ENCODE measurements around the gene LGALS9. TPM values are rescaled to one million over a fixed set of nuclear protein-coding genes. Genes with fewer than 3 reads are reported as not detected.

The LGALS9 gene
- polyA plus RNA-seq, 3 donors: 149 to 581 (median 149) TPM

GRCh38 chr17:27605409-27605808 lies 25.6 kb upstream of the LGALS9 start:
- H3K4me2 ChIP-seq (replicated peaks; ENCODE audit: extremely low read depth, low read length, poor library complexity, severe bottlenecking): no peak overlapping the region
- no peaks in the 10 kb centered on the region for H3K4me1 ChIP-seq (ENCODE audit: control insufficient read depth in 1 of 2, insufficient read depth in 2 of 2, low read length in 2 of 2)
- Mint-ChIP-seq H3K9me3 (no peaks in the 10 kb centered on the region), H3K27me3 (ENCODE audit: low read depth in 3 of 3) (peaks cover 0 to 4% (median 2%) of the 10 kb centered on the region in 3 donors), H3K4me3 (no peak overlapping the region), H3K4me1 (peaks cover 6% of the 10 kb centered on the region), H3K36me3 (peaks cover 81 to 93% of the 10 kb centered on the region in 2 donors), H3K27ac (no peak overlapping the region)
- TF ChIP-seq CTCF (IDR thresholded peaks at IDR 0.05): no peak
- no peaks in the 10 kb centered on the region for H3K27me3 ChIP-seq (ENCODE audit: control insufficient read depth in 2 of 2, insufficient read depth in 2 of 2, low read length in 2 of 2)
- no peak for DNase-seq
- no peaks in the 10 kb centered on the region for H3K79me2 ChIP-seq (ENCODE audit: insufficient read depth, low read length)
- H3K36me3 ChIP-seq (replicated peaks in 1 of 2; ENCODE audit: control insufficient read depth in 1 of 2, insufficient read depth in 2 of 2, low read length in 2 of 2): peaks cover 78 to 89% of the 10 kb centered on the region in 2 donors
- H3K9me3 ChIP-seq (replicated peaks in 1 of 2; ENCODE audit: control insufficient read depth in 1 of 2, insufficient read depth in 1 of 2, low read length in 2 of 2): no peaks in the 10 kb centered on the region
- H3K9ac ChIP-seq (ENCODE audit: insufficient read depth, low read length, poor library complexity, severe bottlenecking): no peak overlapping the region
- H2AFZ ChIP-seq (ENCODE audit: insufficient read depth, low read depth, low read length, poor library complexity, severe bottlenecking): no peak overlapping the region
- H4K20me1 ChIP-seq (ENCODE audit: insufficient read depth, low read length): peaks cover 48% of the 10 kb centered on the region
- WGBS (ENCODE audit: insufficient coverage): 99% methylated on average over 23 of the region's 25 CpGs
- H3K27ac ChIP-seq (ENCODE audit: low read depth in 1 of 2, low read length in 2 of 2): no peak overlapping the region
- H3K4me3 ChIP-seq (replicated peaks in 1 of 3; ENCODE audit: low read depth in 2 of 3, low read length in 3 of 3): no peak overlapping the region
- intact Hi-C loops (cut with micrococcal nuclease): no loop called here

GRCh38 chr17:27607521-27608091 lies 23.4 kb upstream of the LGALS9 start:
- no peak overlapping the region for H3K9ac ChIP-seq (ENCODE audit: insufficient read depth, low read length, poor library complexity, severe bottlenecking)
- peaks cover 88 to 92% of the 10 kb centered on the region in 2 donors for H3K36me3 ChIP-seq (replicated peaks in 1 of 2; ENCODE audit: control insufficient read depth in 1 of 2, insufficient read depth in 2 of 2, low read length in 2 of 2)
- H3K36me3 Mint-ChIP-seq: peaks cover 81 to 95% of the 10 kb centered on the region in 2 donors
- no peaks in the 10 kb centered on the region for H3K4me1 ChIP-seq (ENCODE audit: control insufficient read depth in 1 of 2, insufficient read depth in 2 of 2, low read length in 2 of 2)
- H3K27me3 ChIP-seq (ENCODE audit: control insufficient read depth in 2 of 2, insufficient read depth in 2 of 2, low read length in 2 of 2): no peaks in the 10 kb centered on the region
- no peak overlapping the region for H3K4me2 ChIP-seq (replicated peaks; ENCODE audit: extremely low read depth, low read length, poor library complexity, severe bottlenecking)
- H3K4me3 Mint-ChIP-seq: no peak overlapping the region
- H4K20me1 ChIP-seq (ENCODE audit: insufficient read depth, low read length): peaks cover 32% of the 10 kb centered on the region
- WGBS (ENCODE audit: insufficient coverage): 95% methylated on average over 12 of the region's 16 CpGs
- H2AFZ ChIP-seq (ENCODE audit: insufficient read depth, low read depth, low read length, poor library complexity, severe bottlenecking): no peak overlapping the region
- H3K27ac Mint-ChIP-seq: peak overlapping the region in 1 of 7 donors; percentile 8
- peak overlapping the region in 1 of 2 donors; percentile 3 for H3K27ac ChIP-seq (ENCODE audit: low read depth in 1 of 2, low read length in 2 of 2)
- no peaks in the 10 kb centered on the region for H3K4me1 Mint-ChIP-seq
- no peak overlapping the region for H3K4me3 ChIP-seq (replicated peaks in 1 of 3; ENCODE audit: low read depth in 2 of 3, low read length in 3 of 3)
- no peak for TF ChIP-seq CTCF (IDR thresholded peaks at IDR 0.05)
- intact Hi-C loops (cut with micrococcal nuclease): no loop called here
- no peaks in the 10 kb centered on the region for H3K9me3 Mint-ChIP-seq
- no peaks in the 10 kb centered on the region for H3K79me2 ChIP-seq (ENCODE audit: insufficient read depth, low read length)
- no peak for DNase-seq
- H3K27me3 Mint-ChIP-seq (ENCODE audit: low read depth in 3 of 3): peaks cover 0 to 4% (median 2%) of the 10 kb centered on the region in 3 donors
- no peaks in the 10 kb centered on the region for H3K9me3 ChIP-seq (replicated peaks in 1 of 2; ENCODE audit: control insufficient read depth in 1 of 2, insufficient read depth in 1 of 2, low read length in 2 of 2)

Measured in CD14-positive monocyte (primary cell).